Activated naive CD4-positive, alpha-beta T cell treated with Interleukin-2 at 50 U/mL for 16 hours (primary cell): Measurements from ENCODE around the gene STT3B.

Experiments used
- DNase-seq: peaks from one replicate; pipeline ENCODE4 v3.0.0-alpha.2; 2020

STT3B gene

DNA sequence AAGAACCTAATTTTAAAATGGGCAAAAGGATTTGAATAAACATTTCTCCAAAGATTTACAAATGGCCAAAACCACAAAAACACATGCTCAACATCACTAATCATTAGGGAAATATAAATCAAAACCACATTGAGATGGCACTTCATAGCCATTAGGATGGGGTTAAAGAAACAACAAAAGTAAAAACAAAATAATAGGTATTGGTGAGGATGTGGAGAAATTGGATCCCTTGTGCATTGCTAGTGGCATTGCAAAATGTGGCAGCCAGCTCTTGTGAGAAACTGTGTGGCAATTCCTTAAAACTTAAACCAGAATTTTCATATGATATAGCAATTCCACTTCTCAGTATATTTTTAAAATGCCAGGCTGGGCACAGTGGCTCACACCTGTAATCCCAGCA is 126.5 kb downstream of the STT3B start:
- no peak for DNase-seq

GRCh38 chr3:31661286-31661685 is 128.6 kb downstream of the STT3B start:
- no peak for DNase-seq

DNA sequence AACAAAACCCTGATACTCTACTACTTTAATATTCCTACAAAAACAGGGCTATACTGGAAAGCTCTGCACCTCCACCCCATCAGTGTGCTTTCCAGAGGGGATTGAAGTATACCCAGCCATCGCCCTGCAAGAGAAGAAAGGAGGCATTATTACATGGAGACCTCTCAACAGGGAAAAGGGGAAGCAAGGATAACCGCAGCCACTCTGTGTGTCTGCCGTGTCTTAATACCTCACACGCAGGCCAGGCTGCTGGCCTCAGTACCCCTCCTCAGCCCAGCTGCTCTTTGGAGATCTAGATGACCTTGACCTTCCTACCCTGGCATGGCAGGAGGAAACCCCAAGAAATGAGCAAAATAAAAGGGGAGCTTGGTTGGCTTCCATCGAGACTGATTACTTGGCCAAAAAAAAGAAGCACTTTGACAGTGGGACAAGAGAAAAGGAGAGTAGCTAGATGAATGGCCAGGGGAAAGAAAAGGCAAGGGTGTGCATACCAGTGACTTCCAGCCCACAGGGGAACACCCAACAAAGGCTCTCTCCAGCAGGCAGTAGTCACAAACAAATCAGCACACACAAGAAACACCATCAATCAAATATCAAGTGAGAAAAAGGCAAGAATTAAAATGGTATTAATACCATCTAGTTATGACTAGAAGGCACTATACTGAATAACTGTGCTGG is 129.4 kb downstream of the STT3B start:
- no peak for DNase-seq

- no peak for DNase-seq
Observed at GRCh38 chr3:31664031-31664430, 131.3 kb downstream of the STT3B start.

GRCh38 chr3:31667582-31667981 is 134.9 kb downstream of the STT3B start:
- DNase-seq = no peak

- DNase-seq = no peak
Observed at GRCh38 chr3:31668242-31668641, 135.5 kb downstream of the STT3B start.

DNA sequence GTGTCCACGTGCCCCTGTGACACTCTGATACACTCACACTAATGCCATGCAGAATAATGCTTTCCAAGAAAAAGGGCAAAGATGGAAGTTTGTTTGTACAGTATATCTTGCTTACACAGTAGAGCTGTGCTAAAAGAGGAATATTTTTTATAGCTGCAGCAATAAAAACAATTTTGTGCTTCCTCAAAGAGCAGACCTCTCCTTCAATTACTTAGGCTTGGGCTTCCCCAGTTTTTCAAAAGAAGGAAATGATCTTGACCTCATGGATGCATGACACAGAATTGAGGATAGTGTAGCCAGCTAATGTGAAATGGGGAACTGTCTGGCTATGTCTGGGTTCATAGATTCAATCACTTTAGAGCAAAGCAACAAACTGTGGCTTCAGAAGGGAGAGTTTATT is 137.4 kb downstream of the STT3B start:
- no peak for DNase-seq

DNA sequence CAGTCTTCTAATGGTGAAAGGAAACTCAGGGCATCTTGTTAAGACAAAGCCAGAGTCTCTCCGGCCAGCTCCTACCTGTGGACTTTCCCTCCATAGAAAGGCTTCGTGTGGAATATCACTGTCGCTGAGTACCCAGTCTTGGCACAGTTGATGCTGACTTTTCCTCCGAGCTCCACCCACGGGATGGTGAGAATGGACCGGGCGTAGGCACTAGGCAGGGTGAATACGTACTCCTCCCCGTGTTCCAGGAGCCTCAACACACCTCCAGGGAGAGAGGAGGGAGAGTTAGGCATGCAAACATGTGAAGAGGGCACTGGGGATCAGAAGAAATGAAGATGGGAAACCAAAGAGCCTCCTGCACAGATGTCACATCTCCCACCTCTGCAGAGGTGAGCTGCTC is 138.0 kb downstream of the STT3B start:
- no peak for DNase-seq

DNA sequence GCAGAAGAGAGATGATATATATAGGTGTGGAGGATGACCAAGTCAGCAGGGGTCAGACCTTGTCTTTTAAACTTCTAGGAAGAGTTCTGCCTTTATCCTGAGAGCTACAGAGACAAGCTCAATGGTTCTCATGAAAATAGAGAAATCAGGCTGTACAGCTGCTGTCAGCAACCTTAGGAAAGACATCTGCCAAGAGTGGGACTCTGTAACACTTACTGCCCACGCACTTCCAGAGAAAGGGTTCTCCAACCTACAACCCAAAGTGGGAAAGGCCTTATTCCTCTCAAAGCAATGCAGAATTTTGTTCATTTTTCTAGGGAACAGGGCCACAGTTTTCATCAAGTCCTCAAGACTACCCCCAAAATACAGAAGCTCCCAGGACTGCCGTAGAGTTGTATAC is 138.7 kb downstream of the STT3B start:
- no peak for DNase-seq

- no peak for DNase-seq
Observed at GRCh38 chr3:31671976-31672375, 139.3 kb downstream of the STT3B start.

- no peak for DNase-seq
Observed at GRCh38 chr3:31673950-31674349, 141.2 kb downstream of the STT3B start.

DNA sequence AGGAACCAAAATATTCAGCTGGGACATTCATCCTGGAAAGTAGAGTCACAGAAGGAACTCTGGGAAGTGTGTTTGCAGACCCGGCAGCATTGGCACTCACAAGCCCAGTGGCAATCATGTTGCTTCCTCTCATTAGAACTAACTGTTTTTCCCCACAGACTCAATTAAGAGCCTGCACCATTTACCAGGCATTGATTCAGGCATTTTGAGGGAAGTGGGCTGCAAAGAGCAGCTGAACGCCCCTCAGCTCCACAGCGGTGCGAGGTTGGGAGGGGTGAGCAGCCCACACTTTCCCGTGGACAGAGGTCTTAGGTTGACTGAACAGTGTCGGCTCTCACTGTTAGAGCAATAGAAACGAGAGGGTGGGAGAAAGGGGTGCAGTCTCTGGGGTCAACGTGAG is 143.8 kb downstream of the STT3B start:
- DNase-seq = no peak

GRCh38 chr3:31680072-31680870 is 147.5 kb downstream of the STT3B start:
- no peak for DNase-seq
